H1 (cell line): Measurements from ENCODE around the gene RUFY3. TPM values are rescaled to one million over a fixed set of nuclear protein-coding genes. Genes with fewer than 3 reads are reported as not detected.

Experiments
- CTCF ChIA-PET: fragments of 300-600 bp; sonication (Branson Sonifier 250); formaldehyde crosslinking; loops from one replicate; lab custom pipeline; 2021; ENCODE audit not compliant: partially characterized antibody; lab: Charles Lee
- POLR2A ChIA-PET: fragments of 300-600 bp; sonication (Branson Sonifier 250); formaldehyde crosslinking; loops from one replicate; lab custom pipeline; 2021; ENCODE audit warnings: inconsistent platforms; ENCODE audit not compliant: partially characterized antibody; lab: Charles Lee
- DNase-seq, 2 experiments: peaks; one replicate each; pipeline versions ENCODE4 v3.0.0 to v3.0.0-alpha.2; 2010 to 2022; ENCODE audit warnings: low spot score in 2 of 2, low read depth in 1 of 2, mixed read lengths in 1 of 2
- FAIRE-seq: peaks from 2 replicates; lab custom pipeline; 2011; peaks lifted over from hg19 to GRCh38; lab: Jason Lieb, UNC
- H2AFZ ChIP-seq: 2 replicates; pipeline ENCODE4 v1.8.1; 2012; ENCODE audit warnings: low read length, inconsistent platforms
- H2AK5ac ChIP-seq: 2 replicates; pipeline ENCODE4 v1.6.1; 2013; ENCODE audit warnings: low read depth, low read length
- H2BK120ac ChIP-seq: replicated peaks from 2 replicates; pipeline ENCODE3; 2013; ENCODE audit warnings: low read depth, low read length, inconsistent platforms
- H2BK12ac ChIP-seq: 2 replicates; pipeline ENCODE4 v1.6.1; 2013; ENCODE audit warnings: low read depth, low read length
- H2BK15ac ChIP-seq: 2 replicates; pipeline ENCODE4 v1.6.1; 2013; ENCODE audit warnings: low read length
- H2BK20ac ChIP-seq: 2 replicates; pipeline ENCODE4 v1.6.1; 2013; ENCODE audit warnings: low read length
- H2BK5ac ChIP-seq: 2 replicates; pipeline ENCODE4 v1.6.1; 2013; ENCODE audit warnings: low read depth, low read length
- H3K14ac ChIP-seq: 2 replicates; pipeline ENCODE4 v1.6.1; 2013; ENCODE audit warnings: inconsistent platforms; ENCODE audit not compliant: insufficient read length
- H3K18ac ChIP-seq: 2 replicates; pipeline ENCODE4 v1.6.1; 2013; ENCODE audit warnings: low read length; ENCODE audit errors: extremely low read depth
- H3K23ac ChIP-seq: 2 replicates; pipeline ENCODE4 v1.6.1; 2013; ENCODE audit warnings: inconsistent platforms; ENCODE audit not compliant: insufficient read length
- H3K23me2 ChIP-seq: 2 replicates; pipeline ENCODE4 v1.6.1; 2013; ENCODE audit warnings: low read depth, low read length
- H3K27ac ChIP-seq: 2 replicates; pipeline ENCODE4 v1.6.1; 2011; ENCODE audit warnings: low read depth, low read length, inconsistent platforms
- H3K27me3 ChIP-seq, 4 experiments: replicated peaks in 1 of 4; 1 replicate in 1 of 4; 2 replicates in 3 of 4; pipeline versions ENCODE4 v1.6.1 to v1.8.1; 2011 to 2013; ENCODE audit warnings: low read length in 3 of 4, mild to moderate bottlenecking in 3 of 4, inconsistent platforms in 2 of 4, mixed read lengths in 2 of 4, moderate library complexity in 1 of 4; ENCODE audit not compliant: control insufficient read depth in 3 of 4, insufficient read depth in 3 of 4; ENCODE audit errors: extremely low read depth in 1 of 4
- H3K36me3 ChIP-seq, 4 experiments: 2 replicates each; pipeline versions ENCODE4 v1.6.1 to v1.8.1; 2011 to 2013; ENCODE audit warnings: mild to moderate bottlenecking in 4 of 4, low read length in 3 of 4, moderate library complexity in 2 of 4, control low read depth in 1 of 4, inconsistent platforms in 1 of 4; ENCODE audit not compliant: insufficient read depth in 4 of 4, control insufficient read depth in 2 of 4
- H3K4ac ChIP-seq: replicated peaks from 2 replicates; pipeline ENCODE3; 2013; ENCODE audit warnings: low read length, low read depth, mixed read lengths, inconsistent platforms; ENCODE audit not compliant: insufficient read length
- H3K4me1 ChIP-seq, 4 experiments: replicated peaks in 1 of 4; 1 replicate in 1 of 4; 2 replicates in 3 of 4; pipeline versions ENCODE4 v1.6.1 to v1.8.1; 2011 to 2013; ENCODE audit warnings: low read length in 3 of 4, inconsistent platforms in 2 of 4, mixed read lengths in 1 of 4; ENCODE audit not compliant: insufficient read depth in 4 of 4, control insufficient read depth in 3 of 4
- H3K4me2 ChIP-seq, 2 experiments: 2 replicates each; pipeline versions ENCODE4 v1.6.1 to v1.8.1; 2011 to 2013; ENCODE audit warnings: low read depth in 2 of 2, low read length in 2 of 2, control low read depth in 1 of 2, inconsistent platforms in 1 of 2, mild to moderate bottlenecking in 1 of 2; ENCODE audit not compliant: insufficient read depth in 1 of 2
- H3K4me3 ChIP-seq, 4 experiments: fragments of 200-600, 300-600 bp in 1 of 4; sonication (generic), shearing (Covaris generic), sonication (Bioruptor Twin) in 1 of 4; 2 replicates each; pipeline versions ENCODE4 v1.5.1 to v1.8.1; 2011 to 2016; ENCODE audit warnings: low read length in 4 of 4, low read depth in 3 of 4, control low read depth in 2 of 4, inconsistent platforms in 2 of 4, mild to moderate bottlenecking in 2 of 4, mixed read lengths in 1 of 4, moderate library complexity in 1 of 4; ENCODE audit not compliant: insufficient read depth in 2 of 4; ENCODE audit errors: extremely low read depth in 1 of 4
- H3K56ac ChIP-seq: replicated peaks from 2 replicates; pipeline ENCODE3; 2013; ENCODE audit warnings: low read depth, mild to moderate bottlenecking, mixed read lengths, low read length, inconsistent platforms; ENCODE audit not compliant: insufficient read length
- H3K79me1 ChIP-seq: 2 replicates; pipeline ENCODE4 v1.6.1; 2013; ENCODE audit warnings: low read depth, low read length, control low read depth
- H3K79me2 ChIP-seq, 2 experiments: 2 replicates each; pipeline versions ENCODE4 v1.6.1 to v1.8.1; 2012 to 2013; ENCODE audit warnings: low read length in 2 of 2, mild to moderate bottlenecking in 2 of 2, inconsistent platforms in 1 of 2; ENCODE audit not compliant: insufficient read depth in 2 of 2, control insufficient read depth in 1 of 2
- H3K9ac ChIP-seq, 4 experiments: replicated peaks in 1 of 4; 1 replicate in 1 of 4; 2 replicates in 3 of 4; pipeline versions ENCODE4 v1.6.1 to v1.8.1; 2011 to 2013; ENCODE audit warnings: low read depth in 3 of 4, low read length in 3 of 4, control low read depth in 2 of 4, mild to moderate bottlenecking in 2 of 4, moderate library complexity in 2 of 4, inconsistent platforms in 1 of 4; ENCODE audit errors: extremely low read depth in 1 of 4
- H3K9me3 ChIP-seq, 2 experiments: 2 replicates each; pipeline versions ENCODE4 v1.6.1 to v1.8.1; 2012 to 2013; ENCODE audit warnings: mild to moderate bottlenecking in 2 of 2, moderate library complexity in 2 of 2, control low read depth in 1 of 2, inconsistent platforms in 1 of 2, low read depth in 1 of 2, low read length in 1 of 2, mixed read lengths in 1 of 2; ENCODE audit not compliant: insufficient read depth in 2 of 2
- H4K20me1 ChIP-seq, 2 experiments: replicated peaks in 1 of 2; 2 replicates each; pipeline versions ENCODE3 to v1.8.1; 2011 to 2013; ENCODE audit warnings: inconsistent platforms in 2 of 2, low read length in 2 of 2, mild to moderate bottlenecking in 1 of 2; ENCODE audit not compliant: insufficient read depth in 2 of 2, control insufficient read depth in 1 of 2
- H4K5ac ChIP-seq: 2 replicates; pipeline ENCODE4 v1.6.1; 2013; ENCODE audit warnings: low read length, low read depth, mixed read lengths, inconsistent platforms; ENCODE audit not compliant: insufficient read length
- H4K8ac ChIP-seq: 2 replicates; pipeline ENCODE4 v1.8.0; 2013; ENCODE audit warnings: mild to moderate bottlenecking, moderate library complexity, low read length, inconsistent platforms; ENCODE audit not compliant: insufficient read depth; ENCODE audit errors: extremely low read depth
- H4K91ac ChIP-seq: replicated peaks from 2 replicates; pipeline ENCODE3; 2013; ENCODE audit warnings: low read length, mixed read lengths, inconsistent platforms; ENCODE audit not compliant: insufficient read length
- CBX5 ChIP-seq: fragments of 300-800, 300-1000 bp; sonication (generic); IDR thresholded peaks from 2 replicates; pipeline ENCODE4 v1.7.1; 2016; ENCODE audit warnings: antibody characterized with exemption, low read length, low read depth
- CEBPB ChIP-seq: IDR thresholded peaks from 2 replicates; pipeline ENCODE4 v1.6.1; 2012; ENCODE audit warnings: low read depth, low read length
- EZH2 ChIP-seq: fragments of 200-600 bp; sonication (generic); IDR thresholded peaks from 2 replicates; pipeline ENCODE4 v1.7.1; 2012; ENCODE audit warnings: low read depth, mild to moderate bottlenecking, moderate library complexity, low read length, inconsistent platforms; ENCODE audit not compliant: severe bottlenecking
- HDAC6 ChIP-seq: IDR thresholded peaks from one replicate; pipeline ENCODE4 v1.7.1; 2012; ENCODE audit warnings: low read depth, mild to moderate bottlenecking, inconsistent platforms, low read length, moderate library complexity
- JUND ChIP-seq: IDR thresholded peaks from 2 replicates; pipeline ENCODE4 v1.6.1; 2011; ENCODE audit warnings: mild to moderate bottlenecking, improper control_type of control experiment, low read length
- MAFK ChIP-seq: IDR thresholded peaks from 2 replicates; pipeline ENCODE4 v1.6.1; 2012; ENCODE audit warnings: low read depth, mild to moderate bottlenecking, improper control_type of control experiment, low read length
- POLR2AphosphoS5 ChIP-seq: IDR thresholded peaks from 2 replicates; pipeline ENCODE4 v1.6.1; 2011; ENCODE audit warnings: low read depth, low read length
- SAP30 ChIP-seq: fragments of 300-600 bp; sonication (generic); IDR thresholded peaks from 2 replicates; pipeline ENCODE4 v1.7.1; 2012; ENCODE audit warnings: low read length, moderate library complexity, mild to moderate bottlenecking, inconsistent platforms; ENCODE audit not compliant: insufficient read depth, insufficient replicate concordance
- SP1 ChIP-seq: IDR thresholded peaks from 2 replicates; pipeline ENCODE4 v1.6.1; 2011; ENCODE audit warnings: low read depth, low read length
- TAF1 ChIP-seq: IDR thresholded peaks from 2 replicates; pipeline ENCODE4 v1.6.1; 2011; ENCODE audit warnings: mild to moderate bottlenecking, low read depth, low read length
- TAF7 ChIP-seq: optimal IDR thresholded peaks from 2 replicates; pipeline ENCODE3; 2011; ENCODE audit warnings: low read depth, mild to moderate bottlenecking, inconsistent platforms, low read length, moderate library complexity, borderline replicate concordance
- WGBS, 2 experiments: shearing (Covaris generic) in 1 of 2; methylation state at CpG; one replicate each; pipeline versions ENCODE4 v1.1.6 to v1.1.7; 2013 to 2015; ENCODE audit warnings: low lambda C conversion rate in 2 of 2, mixed read lengths in 2 of 2, inconsistent platforms in 1 of 2, low coverage in 1 of 2, missing lambda C conversion rate in 1 of 2; ENCODE audit not compliant: insufficient replicate concordance in 2 of 2, insufficient coverage in 1 of 2, insufficient read length in 1 of 2; ENCODE audit errors: extremely low coverage in 1 of 2, missing lambda C conversion rate in 1 of 2; 5-methylcytosine and 5-hydroxymethylcytosine counted together
- polyA plus RNA-seq, 7 experiments: library from polyadenylated mRNA; depleted of rRNA in 3 of 7; stranded (reverse) in 5 of 7; unstranded in 2 of 7; fragments of >200 nt in 5 of 7; fragments of 200-250 nt in 2 of 7; gene quantifications; 1 replicate in 5 of 7; 2 replicates in 1 of 7; 4 replicates in 1 of 7; pipeline versions ENCODE4 v1.2.1 to v1.2.3, GENCODE V29; 2011 to 2013; ENCODE audit warnings: missing spikeins in 2 of 7, mixed read lengths in 2 of 7
- total RNA-seq: library from RNA; stranded (reverse); fragmentation: NEBNext Ultra II Directional; extraction: Animal tissue kit (Norgen Biotek cat#: 25700); gene quantifications from 2 replicates; pipeline ENCODE4 v1.2.1, GENCODE V29; 2021

RUFY3 gene
- total and polyA plus RNA-seq, 2 of the 8 experiments (the other 6 are each of a cell fraction or from before 2014, with no cell fraction given), result 7.8 to 33.1 TPM

GRCh38 chr4:70722199-70722791 lies 531 bp downstream of the RUFY3 start:
- Histone ChIP-seq H2BK15ac (no peak overlapping the region), H2BK12ac (no peak overlapping the region), H4K20me1 (no peaks in the 10 kb centered on the region), H2AK5ac (no peak overlapping the region), H2AFZ (no peak overlapping the region), H3K27ac (no peak overlapping the region), H3K56ac (no peak overlapping the region), H2BK120ac (no peak overlapping the region), H3K4ac (no peak overlapping the region), H4K91ac (no peak overlapping the region), H3K36me3 (no peaks in the 10 kb centered on the region), H3K23ac (no peak overlapping the region), H3K4me3 (no peak overlapping the region), H2BK20ac (no peak overlapping the region), H3K4me1 (peaks cover 0 to 5% (median 2%) of the 10 kb centered on the region in 4 experiments; a peak in 4 of 7 replicates), H3K18ac (no peak overlapping the region), H3K9me3 (no peaks in the 10 kb centered on the region), H3K14ac (no peak overlapping the region), H3K79me1 (peaks cover 3% of the 10 kb centered on the region; the same call in 1 of the 2 replicates), H2BK5ac (no peak overlapping the region), H3K9ac (no peak overlapping the region), H4K5ac (no peak overlapping the region), H3K27me3 (no peaks in the 10 kb centered on the region), H3K4me2 (no peak overlapping the region), H3K79me2 (peaks cover 0 to 4% of the 10 kb centered on the region in 2 experiments; a peak in 2 of 4 replicates), H3K23me2 (no peaks in the 10 kb centered on the region), H4K8ac (no peak overlapping the region)
- DNase-seq, result no peak
- ChIA-PET CTCF (interaction anchor here (0.7 to 5.2 kb wide), 7 partner anchors 9 to 35 kb away, joined by 3 to 32 read pairs (median 4); no protein-coding TSS in a partner anchor), POLR2A (interaction anchor here (1.2 to 1.6 kb wide), 3 partner anchors 13 to 274 kb away, joined by 3 to 4 read pairs (median 3); no protein-coding TSS in a partner anchor)
- WGBS, 2 experiments, result 87% methylated on average over 7 of the region's 7 CpGs; no CpG with 5 or more reads in 1 of the 2 experiments
- peak; percentile 19 for FAIRE-seq
- TF ChIP-seq HDAC6 (no peak), SAP30 (no peak), TAF7 (no peak), EZH2 (no peak), MAFK (0 out of 2 replicates have a peak, but pooled peaks have one; percentile 17), POLR2AphosphoS5 (no peak), TAF1 (no peak), JUND (peak; percentile 57; the same call in 1 of the 2 replicates), CEBPB (no peak), SP1 (no peak), CBX5 (no peak)
